HCT116 (cell line): ENCODE data around the gene DYNC1I1.

Experiments used
- CBX3 ChIP-seq: IDR thresholded peaks from 2 replicates; pipeline ENCODE4 v1.6.1; 2012; ENCODE audit warnings: low read depth
- CEBPB ChIP-seq: IDR thresholded peaks from 2 replicates; pipeline ENCODE4 v1.6.1; 2012; ENCODE audit warnings: low read depth
- ELF1 ChIP-seq: IDR thresholded peaks from 2 replicates; pipeline ENCODE4 v1.6.1; 2012; ENCODE audit warnings: low read depth, borderline replicate concordance
- EZH2 ChIP-seq: fragments of 200-600 bp; sonication (generic); IDR thresholded peaks from 2 replicates; pipeline ENCODE4 v1.6.1; 2017; ENCODE audit warnings: antibody characterized with exemption, mixed run types
- EZH2phosphoT487 ChIP-seq: fragments of 200-600 bp; IDR thresholded peaks from 2 replicates; pipeline ENCODE4 v1.6.1; 2018; ENCODE audit warnings: antibody characterized with exemption, borderline replicate concordance
- POLR2A ChIP-seq: IDR thresholded peaks from 2 replicates; pipeline ENCODE4 v1.7.0; 2011; ENCODE audit warnings: borderline replicate concordance; ENCODE audit not compliant: insufficient read depth, insufficient read length; ENCODE audit errors: extremely low read depth
- YY1 ChIP-seq: IDR thresholded peaks from 2 replicates; pipeline ENCODE4 v1.6.1; 2011; ENCODE audit warnings: low read length, low read depth, moderate library complexity, mild to moderate bottlenecking; ENCODE audit not compliant: insufficient replicate concordance; ENCODE audit errors: extremely low read depth
- TF ChIP-seq, protein P1 (sequence below), 3 experiments: fragments of 200-600 bp in 1 of 3; sonication (generic) in 1 of 3; IDR thresholded peaks in 2 of 3; conservative IDR thresholded peaks in 1 of 3; 2 replicates each; pipeline ENCODE4 v1.5.1; 2012 to 2017; ENCODE audit warnings: low read depth in 2 of 3, low read length in 2 of 3, antibody characterized with exemption in 1 of 3, borderline replicate concordance in 1 of 3, control low read depth in 1 of 3, mild to moderate bottlenecking in 1 of 3, mixed read lengths in 1 of 3, mixed run types in 1 of 3, moderate library complexity in 1 of 3; ENCODE audit not compliant: insufficient read depth in 1 of 3

DNA sequence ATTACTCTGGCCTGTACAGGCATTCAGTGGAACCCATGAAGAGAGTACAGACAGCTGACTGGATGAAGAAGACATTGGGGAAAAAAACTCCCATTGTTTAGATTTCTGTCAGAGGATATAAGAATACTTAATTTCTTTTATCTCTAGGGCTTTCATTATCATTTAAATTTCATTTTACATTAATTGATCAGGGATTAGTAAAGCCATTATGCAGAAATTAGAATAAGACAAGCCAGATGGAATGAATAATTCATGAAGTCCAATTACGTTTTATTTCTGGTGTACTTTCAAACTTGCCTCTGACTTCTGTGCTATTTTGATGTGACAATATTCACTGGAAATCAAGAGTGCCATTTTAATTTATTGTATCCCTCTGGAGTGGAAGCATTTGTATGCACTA is 302.5 kb downstream of the DYNC1I1 start:
- TF ChIP-seq, protein P1, sequence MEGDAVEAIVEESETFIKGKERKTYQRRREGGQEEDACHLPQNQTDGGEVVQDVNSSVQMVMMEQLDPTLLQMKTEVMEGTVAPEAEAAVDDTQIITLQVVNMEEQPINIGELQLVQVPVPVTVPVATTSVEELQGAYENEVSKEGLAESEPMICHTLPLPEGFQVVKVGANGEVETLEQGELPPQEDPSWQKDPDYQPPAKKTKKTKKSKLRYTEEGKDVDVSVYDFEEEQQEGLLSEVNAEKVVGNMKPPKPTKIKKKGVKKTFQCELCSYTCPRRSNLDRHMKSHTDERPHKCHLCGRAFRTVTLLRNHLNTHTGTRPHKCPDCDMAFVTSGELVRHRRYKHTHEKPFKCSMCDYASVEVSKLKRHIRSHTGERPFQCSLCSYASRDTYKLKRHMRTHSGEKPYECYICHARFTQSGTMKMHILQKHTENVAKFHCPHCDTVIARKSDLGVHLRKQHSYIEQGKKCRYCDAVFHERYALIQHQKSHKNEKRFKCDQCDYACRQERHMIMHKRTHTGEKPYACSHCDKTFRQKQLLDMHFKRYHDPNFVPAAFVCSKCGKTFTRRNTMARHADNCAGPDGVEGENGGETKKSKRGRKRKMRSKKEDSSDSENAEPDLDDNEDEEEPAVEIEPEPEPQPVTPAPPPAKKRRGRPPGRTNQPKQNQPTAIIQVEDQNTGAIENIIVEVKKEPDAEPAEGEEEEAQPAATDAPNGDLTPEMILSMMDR (IDR thresholded peaks at IDR 0.05 in 2 of 3, conservative IDR thresholded peaks at IDR 0.05 in 1 of 3; ENCODE audit: borderline replicate concordance in 1 of 3, insufficient read depth in 1 of 3, low read depth in 2 of 3, low read length in 2 of 3): no peak
- TF ChIP-seq CBX3 (no peak), ELF1 (no peak), YY1 (no peak), EZH2phosphoT487 (no peak), POLR2A (no peak), CEBPB (no peak), EZH2 (no peak)
